ENCODE results near the gene SOX6.

DNA sequence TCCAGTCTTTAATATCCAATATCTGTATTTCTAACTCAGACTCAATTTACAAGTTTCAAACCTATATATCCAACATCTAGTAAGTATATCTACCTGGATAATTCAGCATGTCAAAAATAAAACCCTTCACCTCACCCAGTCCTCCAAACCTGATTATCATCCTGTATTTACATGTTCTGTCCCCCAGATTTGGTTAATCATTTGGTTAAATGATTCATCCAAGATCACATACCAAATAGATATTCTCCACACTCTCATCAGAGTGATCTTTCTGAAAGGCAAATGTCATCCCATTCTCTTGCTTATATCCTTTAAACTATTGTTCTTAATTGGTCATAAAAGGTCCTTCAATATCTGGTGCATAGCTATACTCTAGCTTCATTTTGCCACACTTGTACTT, 199.0 kb downstream of the SOX6 start:
- TF ChIP-seq, protein P1, sequence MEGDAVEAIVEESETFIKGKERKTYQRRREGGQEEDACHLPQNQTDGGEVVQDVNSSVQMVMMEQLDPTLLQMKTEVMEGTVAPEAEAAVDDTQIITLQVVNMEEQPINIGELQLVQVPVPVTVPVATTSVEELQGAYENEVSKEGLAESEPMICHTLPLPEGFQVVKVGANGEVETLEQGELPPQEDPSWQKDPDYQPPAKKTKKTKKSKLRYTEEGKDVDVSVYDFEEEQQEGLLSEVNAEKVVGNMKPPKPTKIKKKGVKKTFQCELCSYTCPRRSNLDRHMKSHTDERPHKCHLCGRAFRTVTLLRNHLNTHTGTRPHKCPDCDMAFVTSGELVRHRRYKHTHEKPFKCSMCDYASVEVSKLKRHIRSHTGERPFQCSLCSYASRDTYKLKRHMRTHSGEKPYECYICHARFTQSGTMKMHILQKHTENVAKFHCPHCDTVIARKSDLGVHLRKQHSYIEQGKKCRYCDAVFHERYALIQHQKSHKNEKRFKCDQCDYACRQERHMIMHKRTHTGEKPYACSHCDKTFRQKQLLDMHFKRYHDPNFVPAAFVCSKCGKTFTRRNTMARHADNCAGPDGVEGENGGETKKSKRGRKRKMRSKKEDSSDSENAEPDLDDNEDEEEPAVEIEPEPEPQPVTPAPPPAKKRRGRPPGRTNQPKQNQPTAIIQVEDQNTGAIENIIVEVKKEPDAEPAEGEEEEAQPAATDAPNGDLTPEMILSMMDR (IDR thresholded peaks at IDR 0.05), result no peak
- no peak for TF ChIP-seq EP300 (IDR thresholded peaks at IDR 0.05)
- no peak for TF ChIP-seq POLR2A (IDR thresholded peaks at IDR 0.05)
